GM18526 (cell line): ENCODE data around the gene RCAN3.

Source experiments
- POLR2A ChIP-seq: IDR thresholded peaks from 3 replicates; pipeline ENCODE4 v1.6.1; 2011; ENCODE audit not compliant: insufficient read length; ENCODE audit errors: extremely low read depth

Gene RCAN3

GRCh38 chr1:24481843-24482610, 20.6 kb upstream of the RCAN3 start:
- TF ChIP-seq POLR2A = no peak

- no peak for TF ChIP-seq POLR2A
These were observed 19.2 kb upstream of the RCAN3 start for GRCh38 chr1:24483441-24483840.

GRCh38 chr1:24484199-24484598, 18.4 kb upstream of the RCAN3 start:
- TF ChIP-seq POLR2A = no peak

- TF ChIP-seq POLR2A = no peak
These were observed 16.1 kb upstream of the RCAN3 start for GRCh38 chr1:24486331-24487065.

DNA sequence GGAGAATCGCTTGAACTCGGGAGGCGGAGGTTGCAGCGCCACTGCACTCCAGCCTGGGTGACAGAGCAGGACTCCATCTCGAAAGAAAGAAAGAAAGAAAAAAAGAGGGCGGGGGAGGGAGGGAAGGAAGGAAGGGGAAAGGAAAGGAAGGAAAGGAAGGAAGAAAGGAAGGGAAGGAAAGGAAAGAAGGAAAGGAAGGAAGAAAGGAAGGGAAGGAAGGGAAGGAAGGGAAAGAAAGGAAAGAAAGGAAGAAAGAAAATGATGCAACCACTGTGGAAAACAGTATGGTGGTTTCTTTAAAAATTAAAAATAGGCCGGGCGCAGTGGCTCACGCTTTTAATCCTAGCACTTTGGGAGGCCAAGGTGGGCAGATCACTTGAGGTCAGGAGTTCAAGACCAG, 15.2 kb upstream of the RCAN3 start:
- no peak for TF ChIP-seq POLR2A

DNA sequence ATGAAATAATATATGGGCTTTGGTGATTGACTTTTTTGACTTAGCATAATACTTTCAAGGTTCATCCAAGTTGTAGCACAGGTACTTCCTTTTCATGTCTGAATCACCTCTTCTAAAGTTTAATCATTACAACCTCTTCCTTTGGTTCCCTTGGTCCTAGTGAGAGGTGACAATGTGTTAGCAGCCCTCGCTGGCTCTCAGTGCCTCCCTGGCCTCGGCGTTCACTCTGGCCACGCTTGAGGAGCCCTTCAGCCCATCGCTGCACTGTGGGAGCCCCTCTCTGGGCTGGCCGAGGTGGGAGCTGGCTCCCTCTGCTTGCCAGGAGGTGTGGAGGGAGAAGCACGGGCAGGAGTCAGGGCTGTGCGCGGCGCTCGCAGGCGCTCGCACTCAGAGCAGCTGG, 13.0 kb upstream of the RCAN3 start:
- TF ChIP-seq POLR2A = no peak

GRCh38 chr1:24490101-24490781, 12.4 kb upstream of the RCAN3 start:
- TF ChIP-seq POLR2A = no peak

DNA sequence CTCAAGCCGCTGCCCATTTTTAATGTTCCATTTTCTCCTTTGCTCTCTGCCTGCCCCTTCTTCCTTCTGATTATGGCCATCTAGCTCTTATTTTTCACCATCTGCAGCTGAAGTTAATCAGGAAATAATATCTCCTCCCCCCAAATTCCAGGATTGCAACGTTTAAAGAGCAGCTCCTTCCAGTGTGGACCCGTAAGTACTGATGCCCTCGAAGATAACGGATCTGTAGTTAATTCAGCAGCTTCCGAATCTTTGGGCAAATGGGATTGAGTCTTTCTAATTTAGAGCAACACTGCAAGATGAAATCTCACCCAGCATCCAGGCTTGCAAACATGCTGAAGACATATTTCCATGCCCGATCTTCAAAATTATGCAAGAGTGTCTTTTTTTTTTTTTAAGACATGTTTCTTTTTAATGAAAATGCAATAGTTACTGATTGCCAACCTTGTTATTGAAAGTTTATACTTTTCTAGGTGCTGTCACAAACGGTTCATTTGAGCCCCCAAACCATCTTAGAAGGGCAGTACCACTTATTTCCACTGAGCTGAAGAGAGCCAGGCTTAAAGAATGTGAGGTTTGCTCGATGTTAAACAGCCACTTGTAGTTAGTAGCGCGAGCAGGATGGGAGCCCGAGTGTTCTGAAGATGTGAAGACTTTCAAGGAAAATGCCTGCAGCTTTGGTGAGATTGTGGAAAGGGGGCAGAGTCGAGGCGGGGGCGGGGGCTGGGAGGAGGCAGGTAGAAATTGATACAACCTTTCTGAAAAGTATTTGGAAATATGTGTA, 10.9 kb upstream of the RCAN3 start:
- no peak for TF ChIP-seq POLR2A

GRCh38 chr1:24493785-24494184, 8.9 kb upstream of the RCAN3 start:
- TF ChIP-seq POLR2A = no peak

- no peak for TF ChIP-seq POLR2A
These were observed 4.0 kb upstream of the RCAN3 start for GRCh38 chr1:24498589-24498988.

GRCh38 chr1:24500448-24501048, 2.1 kb upstream of the RCAN3 start:
- no peak for TF ChIP-seq POLR2A

GRCh38 chr1:24501371-24502064, 1.1 kb upstream of the RCAN3 start:
- no peak for TF ChIP-seq POLR2A

DNA sequence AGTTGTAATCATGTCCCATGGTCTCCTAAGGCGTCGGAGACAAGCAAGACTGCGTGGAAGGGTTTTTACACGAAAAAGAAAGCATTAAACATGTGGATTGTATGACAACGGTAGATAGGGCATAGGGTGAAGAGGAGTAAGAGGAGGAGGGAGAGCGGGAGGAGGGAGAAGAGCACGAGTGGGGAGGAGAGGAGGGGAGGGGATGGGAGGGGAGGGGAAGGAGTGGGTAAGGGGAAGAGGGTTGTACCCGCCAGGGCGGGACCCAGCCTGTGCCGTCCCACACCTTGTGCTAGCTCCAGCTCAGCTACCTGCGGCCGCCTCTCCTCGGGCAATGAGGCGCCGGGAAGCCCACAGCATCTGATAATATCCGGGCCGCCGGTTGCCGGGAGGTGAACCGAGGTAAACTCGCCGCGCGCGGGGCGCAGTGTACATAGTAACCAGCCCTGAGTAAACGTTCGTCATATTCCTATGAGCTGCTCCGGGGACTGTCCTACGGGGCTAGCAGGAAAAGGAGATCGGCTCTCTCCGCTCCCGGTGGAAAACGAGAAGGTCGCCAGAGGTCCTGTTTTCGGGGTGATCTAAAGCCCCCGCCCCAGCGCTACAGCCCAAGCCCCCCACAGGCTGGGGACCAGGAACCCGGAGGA, 449 bp upstream of the RCAN3 start:
- no peak for TF ChIP-seq POLR2A
